HG02870 (cell line): ENCODE measurements around the gene MGAT4B.

ENCODE experiments used
- ATAC-seq: cut with Tn5 transposase; IDR thresholded peaks from one replicate; pipeline ENCODE4 v1.9.1; 2021; ENCODE audit warnings: mild to moderate bottlenecking, moderate library complexity; ENCODE audit not compliant: unreplicated experiment

MGAT4B gene

GRCh38 chr5:179827680-179828079 lies 21.0 kb upstream of the MGAT4B start:
- ATAC-seq: no peak

- no peak for ATAC-seq
Observed at GRCh38 chr5:179825655-179826182, 19.1 kb upstream of the MGAT4B start.

GRCh38 chr5:179824745-179825112 lies 18.1 kb upstream of the MGAT4B start:
- ATAC-seq: no peak

- no peak for ATAC-seq
Observed at GRCh38 chr5:179823937-179824744, 17.5 kb upstream of the MGAT4B start.

GRCh38 chr5:179822444-179822990 lies 15.9 kb upstream of the MGAT4B start:
- no peak for ATAC-seq

GRCh38 chr5:179822059-179822432 lies 15.4 kb upstream of the MGAT4B start:
- ATAC-seq: no peak

GRCh38 chr5:179821298-179822058 lies 14.8 kb upstream of the MGAT4B start:
- peak; percentile 42 for ATAC-seq

GRCh38 chr5:179820483-179821297 lies 14.0 kb upstream of the MGAT4B start, which contains the start of gene SQSTM1:
Gene SQSTM1, plus strand, starts transcription at chr5:179820905. Its CDS starts 32 bp downstream, at chr5:179820937.
- peak; percentile 26 for ATAC-seq

GRCh38 chr5:179820127-179820482 lies 13.4 kb upstream of the MGAT4B start:
- ATAC-seq: no peak

- ATAC-seq: no peak
Observed at GRCh38 chr5:179819296-179820126, 12.8 kb upstream of the MGAT4B start.

GRCh38 chr5:179818746-179819295 lies 12.2 kb upstream of the MGAT4B start:
- ATAC-seq: peak; percentile 58

GRCh38 chr5:179817890-179818745 lies 11.5 kb upstream of the MGAT4B start:
- ATAC-seq: no peak

- no peak for ATAC-seq
Observed at GRCh38 chr5:179817470-179817840, 10.8 kb upstream of the MGAT4B start.

- ATAC-seq: no peak
Observed at GRCh38 chr5:179816796-179817469, 10.3 kb upstream of the MGAT4B start.

- no peak for ATAC-seq
Observed at GRCh38 chr5:179816401-179816795, 9.7 kb upstream of the MGAT4B start.

GRCh38 chr5:179815491-179816249 lies 9.0 kb upstream of the MGAT4B start:
- ATAC-seq: no peak

- no peak for ATAC-seq
Observed at GRCh38 chr5:179814090-179814489, 7.4 kb upstream of the MGAT4B start.
